HG03378 (cell line): ENCODE measurements around the gene HSPA1A.
"Not testable (repeated sequence)": the region's sequence is repeated elsewhere in the genome, so short reads cannot be mapped to it uniquely, and the experiment has no call there.

Experiments used
- ATAC-seq: cut with Tn5 transposase; IDR thresholded peaks from one replicate; pipeline ENCODE4 v1.9.1; 2021; ENCODE audit warnings: mild to moderate bottlenecking, moderate library complexity; ENCODE audit not compliant: unreplicated experiment

HSPA1A gene

DNA sequence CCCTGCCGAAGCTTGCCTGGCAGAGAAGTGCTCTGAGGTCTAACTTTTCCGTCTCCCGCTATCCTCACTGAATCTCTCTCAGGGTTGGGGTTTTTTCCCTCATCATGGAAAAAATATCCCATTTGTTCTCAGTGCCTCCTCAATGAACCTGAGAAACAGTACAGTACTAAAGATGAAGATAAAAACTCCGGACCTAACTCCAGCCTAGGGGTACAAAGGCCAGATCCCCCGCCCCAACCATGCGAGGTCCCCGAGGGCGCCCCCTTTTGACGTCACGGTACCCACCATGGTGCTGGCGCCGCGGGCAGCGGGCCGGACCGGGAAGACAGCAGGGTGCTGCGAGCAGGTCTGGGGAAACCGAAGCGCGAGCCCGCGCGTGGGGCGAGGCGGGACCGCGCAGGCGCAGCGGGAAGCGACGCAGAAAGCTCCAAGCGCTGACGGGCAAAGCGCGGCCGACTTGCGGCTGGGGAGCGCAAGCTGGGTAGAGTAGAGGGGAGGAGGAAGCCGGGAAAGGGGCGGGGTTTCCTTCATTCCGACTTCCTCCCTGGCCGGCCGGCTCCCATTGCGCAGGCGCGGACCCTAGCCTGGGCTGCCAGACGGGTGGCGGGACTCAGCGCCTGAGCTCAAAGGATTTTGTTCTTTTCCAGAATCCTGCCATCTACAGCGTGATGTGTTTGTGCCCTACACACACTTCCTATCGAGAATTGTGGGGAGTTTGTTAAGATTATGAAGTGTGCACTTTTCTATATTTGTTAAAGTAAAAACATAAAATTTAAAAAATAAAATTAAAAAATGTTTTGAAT is 8.7 kb upstream of the HSPA1A start, which contains the start of gene LSM2:
Gene LSM2, minus strand, starts transcription at position 497 of the 803 bp plus-strand sequence. Its CDS starts 209 bp downstream, at position 288.
- ATAC-seq = peak; percentile 56

DNA sequence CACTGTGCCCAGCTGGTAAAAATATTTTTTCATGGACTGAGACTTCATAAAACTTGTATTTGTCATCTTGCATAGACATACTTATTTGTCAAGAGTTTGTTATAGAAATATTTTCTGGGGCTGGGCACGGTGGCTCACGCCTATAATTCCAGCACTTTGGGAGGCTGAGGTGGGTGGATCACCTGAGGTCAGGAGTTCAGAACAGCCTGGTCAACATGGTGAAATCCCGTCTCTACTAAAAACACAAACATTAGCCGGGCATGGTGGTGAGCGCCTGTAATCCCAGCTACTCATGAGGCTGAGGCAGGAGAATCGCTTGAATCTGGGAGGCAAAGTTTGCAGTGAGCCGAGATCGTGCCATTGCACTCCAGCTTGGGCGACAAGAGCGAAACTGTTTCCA is 6.7 kb upstream of the HSPA1A start:
- ATAC-seq = not testable (repeated sequence)

DNA sequence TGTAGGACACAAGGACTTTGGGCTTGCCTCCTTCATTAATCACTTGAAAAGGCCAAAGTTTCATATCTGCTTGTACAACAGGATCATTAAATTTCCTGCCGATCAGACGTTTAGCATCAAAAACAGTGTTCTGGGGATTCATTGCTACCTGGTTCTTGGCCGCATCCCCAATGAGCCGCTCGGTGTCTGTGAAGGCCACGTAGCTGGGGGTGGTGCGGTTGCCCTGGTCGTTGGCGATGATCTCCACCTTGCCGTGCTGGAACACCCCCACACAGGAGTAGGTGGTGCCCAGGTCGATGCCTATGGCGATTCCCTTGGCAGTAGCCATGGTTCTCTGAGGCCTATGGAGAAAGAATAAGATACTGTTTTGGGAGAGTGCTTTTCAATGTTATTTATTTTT is 3.7 kb upstream of the HSPA1A start:
- ATAC-seq = no peak

DNA sequence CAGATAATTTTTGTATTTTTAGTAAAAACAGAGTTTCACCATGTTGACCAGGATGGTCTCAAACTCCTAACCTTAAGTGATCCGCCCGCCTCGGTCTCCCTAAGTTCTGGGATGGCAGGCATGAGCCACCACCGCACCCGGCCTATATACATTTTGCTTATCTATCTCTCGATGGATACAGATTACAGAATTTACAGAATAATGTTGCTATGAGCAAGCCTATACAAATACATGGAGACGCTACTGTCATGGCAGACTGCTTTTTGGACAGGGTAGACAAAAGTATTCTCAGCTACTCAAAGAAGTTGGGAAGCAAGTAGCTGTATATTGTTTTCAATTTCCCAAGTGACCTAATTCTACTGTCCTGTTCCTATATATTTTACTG is 1.9 kb upstream of the HSPA1A start:
- ATAC-seq = no peak

DNA sequence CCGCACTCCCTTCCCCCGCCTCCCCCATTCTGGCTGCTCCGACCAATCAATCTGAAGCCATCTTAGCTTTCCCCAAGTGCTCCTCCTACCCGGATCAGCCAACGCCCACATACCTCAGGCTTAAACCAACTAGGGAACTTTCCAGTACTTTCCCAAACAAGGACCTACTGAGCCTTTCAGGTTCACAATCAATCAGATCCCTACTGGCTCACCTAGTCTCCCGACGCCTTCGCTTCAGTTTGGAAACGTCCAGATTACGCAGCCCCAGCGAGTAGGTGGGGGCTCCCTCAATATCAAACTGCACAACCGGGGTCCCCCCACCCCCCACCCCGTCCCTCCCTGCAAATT is 692 bp upstream of the HSPA1A start:
- peak; percentile 34 for ATAC-seq

DNA sequence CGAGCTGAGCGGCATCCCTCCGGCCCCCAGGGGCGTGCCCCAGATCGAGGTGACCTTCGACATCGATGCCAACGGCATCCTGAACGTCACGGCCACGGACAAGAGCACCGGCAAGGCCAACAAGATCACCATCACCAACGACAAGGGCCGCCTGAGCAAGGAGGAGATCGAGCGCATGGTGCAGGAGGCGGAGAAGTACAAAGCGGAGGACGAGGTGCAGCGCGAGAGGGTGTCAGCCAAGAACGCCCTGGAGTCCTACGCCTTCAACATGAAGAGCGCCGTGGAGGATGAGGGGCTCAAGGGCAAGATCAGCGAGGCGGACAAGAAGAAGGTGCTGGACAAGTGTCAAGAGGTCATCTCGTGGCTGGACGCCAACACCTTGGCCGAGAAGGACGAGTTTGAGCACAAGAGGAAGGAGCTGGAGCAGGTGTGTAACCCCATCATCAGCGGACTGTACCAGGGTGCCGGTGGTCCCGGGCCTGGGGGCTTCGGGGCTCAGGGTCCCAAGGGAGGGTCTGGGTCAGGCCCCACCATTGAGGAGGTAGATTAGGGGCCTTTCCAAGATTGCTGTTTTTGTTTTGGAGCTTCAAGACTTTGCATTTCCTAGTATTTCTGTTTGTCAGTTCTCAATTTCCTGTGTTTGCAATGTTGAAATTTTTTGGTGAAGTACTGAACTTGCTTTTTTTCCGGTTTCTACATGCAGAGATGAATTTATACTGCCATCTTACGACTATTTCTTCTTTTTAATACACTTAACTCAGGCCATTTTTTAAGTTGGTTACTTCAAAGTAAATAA is 2.0 kb downstream of the HSPA1A start:
- not testable (repeated sequence) for ATAC-seq

DNA sequence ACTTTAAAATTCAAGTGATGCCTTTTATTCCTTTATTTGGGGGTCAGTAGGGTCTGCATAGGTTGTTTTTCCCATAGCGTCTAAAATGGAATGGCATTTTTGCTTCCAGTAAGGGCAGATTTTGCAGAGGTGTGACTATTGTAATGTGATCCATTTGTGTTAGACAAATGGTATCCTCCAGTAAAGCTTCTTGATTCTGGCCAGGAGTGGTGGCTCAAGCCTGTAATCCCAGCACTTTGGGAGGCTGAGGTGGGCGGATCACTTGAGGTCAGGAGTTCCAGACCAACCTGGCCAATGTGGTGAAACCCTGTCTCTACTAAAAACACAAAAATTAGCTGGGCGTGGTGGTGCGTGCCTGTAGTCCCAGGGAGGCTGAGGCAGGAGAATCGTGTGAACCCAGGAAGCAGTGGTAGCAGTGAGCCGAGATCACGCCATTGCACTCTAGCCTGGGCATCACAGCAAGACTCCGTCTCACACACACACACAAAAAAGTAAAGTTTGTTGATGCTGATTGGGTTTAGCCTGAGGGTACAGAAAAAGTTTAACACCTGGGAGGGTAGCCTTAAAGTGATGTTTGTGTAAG is 2.7 kb downstream of the HSPA1A start:
- ATAC-seq = not testable (repeated sequence)

DNA sequence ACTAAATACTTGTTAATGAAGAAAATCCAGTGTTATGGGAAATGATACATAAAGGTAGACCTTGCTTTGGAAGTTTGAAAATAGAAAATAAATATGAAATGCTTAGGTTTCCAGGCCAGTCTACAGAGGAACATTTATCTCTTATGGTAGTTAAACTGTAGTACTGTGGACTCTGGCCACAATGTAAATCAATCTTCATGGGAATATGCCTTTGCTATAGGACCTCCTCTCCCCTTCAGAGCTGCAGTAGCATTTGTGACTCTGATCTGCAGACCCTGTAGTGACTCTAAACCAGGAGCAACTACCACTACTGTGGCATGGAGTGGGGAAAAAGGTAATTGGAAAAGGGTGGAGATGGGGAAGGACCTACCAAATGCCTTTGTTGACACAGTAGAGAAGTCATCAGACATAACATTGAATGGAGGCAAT is 4.5 kb downstream of the HSPA1A start:
- ATAC-seq = no peak

DNA sequence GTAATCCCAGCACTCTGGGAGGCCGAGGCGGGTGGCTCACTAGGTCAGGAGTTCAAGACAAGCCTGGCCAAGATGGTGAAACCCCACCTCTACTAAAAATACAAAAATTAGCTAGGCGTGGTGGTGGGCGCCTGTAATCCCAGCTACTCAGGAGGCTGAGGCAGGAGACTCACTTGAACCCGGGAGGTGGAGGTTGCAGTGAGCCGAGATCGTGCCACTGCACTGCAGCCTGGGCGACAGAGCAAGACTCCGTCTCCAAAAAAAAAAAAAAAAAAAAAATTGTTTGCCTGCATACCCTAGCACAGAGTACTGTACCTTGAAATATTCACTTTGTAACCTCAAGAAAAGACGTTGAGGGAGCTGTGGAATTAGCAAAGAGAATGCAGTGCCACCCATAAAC is 5.1 kb downstream of the HSPA1A start:
- not testable (repeated sequence) for ATAC-seq

DNA sequence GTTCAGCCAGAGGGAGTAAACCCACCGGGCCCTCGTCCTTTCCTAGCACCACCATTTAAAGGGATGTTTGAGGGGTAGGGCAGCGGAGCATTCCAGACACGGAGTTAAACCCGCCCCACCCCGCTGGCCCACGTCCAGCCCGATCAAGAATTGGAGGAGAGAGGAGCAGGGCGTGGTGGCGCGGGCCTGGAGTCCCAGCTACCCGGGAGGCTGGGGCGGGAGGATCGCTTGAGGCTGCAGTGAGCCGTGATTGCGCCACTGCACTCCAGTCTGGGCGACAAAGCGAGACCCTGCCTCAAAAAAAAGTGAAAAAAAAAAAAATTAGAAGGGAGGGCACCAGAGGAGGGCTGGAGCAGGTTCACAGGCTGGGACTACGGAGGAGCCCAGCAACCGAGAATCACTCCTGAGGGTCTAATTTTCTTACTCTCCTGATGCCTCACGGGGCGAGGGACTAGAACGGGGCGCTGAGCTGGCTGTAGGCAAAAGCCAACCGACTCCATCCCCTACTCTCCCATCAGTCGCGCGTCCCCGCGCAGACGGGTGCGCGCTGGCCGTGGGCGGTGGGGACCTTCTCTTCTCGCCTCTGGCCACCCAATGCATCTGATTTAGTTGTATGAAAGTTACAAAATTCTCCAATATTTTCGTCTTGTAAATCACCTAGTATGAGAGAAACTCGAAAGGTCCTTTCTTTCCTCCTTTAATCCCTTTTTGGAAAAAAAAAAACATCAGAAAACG is 6.1 kb downstream of the HSPA1A start:
- no peak for ATAC-seq

DNA sequence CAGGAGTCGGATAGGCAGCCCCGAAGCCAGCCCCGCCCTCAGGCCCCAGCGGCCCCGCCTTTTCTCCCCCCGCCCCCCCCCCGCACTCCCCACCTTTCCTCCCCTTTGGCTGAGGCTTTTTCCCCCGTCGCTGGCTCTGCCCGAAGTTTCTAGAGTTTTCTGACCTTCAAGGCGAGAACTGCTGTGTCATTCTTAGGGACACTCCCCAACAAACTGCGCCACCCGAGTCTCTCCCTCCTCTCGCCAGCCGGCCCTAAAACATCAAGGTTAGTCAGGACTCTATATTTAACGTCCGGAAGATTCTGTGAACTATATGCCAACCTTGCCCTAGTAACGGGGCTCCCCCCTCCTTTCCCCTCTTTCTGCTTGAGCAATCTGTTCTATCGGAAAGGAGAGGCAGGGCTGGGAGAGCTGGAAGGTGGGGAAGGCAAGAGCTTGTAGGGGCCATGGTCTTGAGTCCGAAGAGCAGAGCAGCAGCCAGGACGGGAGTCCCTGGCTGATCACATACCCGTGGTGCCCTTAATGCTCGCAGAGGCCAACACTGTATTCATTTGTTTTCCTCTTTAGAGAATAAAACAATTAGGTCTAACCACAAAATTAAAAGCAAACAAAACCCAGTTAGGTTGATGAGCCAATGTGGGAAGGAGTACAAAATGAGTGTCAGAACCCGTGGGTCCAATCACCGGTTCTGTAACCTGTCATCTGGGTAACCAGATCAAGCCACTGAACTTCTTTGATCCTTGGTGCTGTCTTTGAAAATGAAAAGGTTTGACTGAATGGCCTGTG is 6.9 kb downstream of the HSPA1A start:
- no peak for ATAC-seq

DNA sequence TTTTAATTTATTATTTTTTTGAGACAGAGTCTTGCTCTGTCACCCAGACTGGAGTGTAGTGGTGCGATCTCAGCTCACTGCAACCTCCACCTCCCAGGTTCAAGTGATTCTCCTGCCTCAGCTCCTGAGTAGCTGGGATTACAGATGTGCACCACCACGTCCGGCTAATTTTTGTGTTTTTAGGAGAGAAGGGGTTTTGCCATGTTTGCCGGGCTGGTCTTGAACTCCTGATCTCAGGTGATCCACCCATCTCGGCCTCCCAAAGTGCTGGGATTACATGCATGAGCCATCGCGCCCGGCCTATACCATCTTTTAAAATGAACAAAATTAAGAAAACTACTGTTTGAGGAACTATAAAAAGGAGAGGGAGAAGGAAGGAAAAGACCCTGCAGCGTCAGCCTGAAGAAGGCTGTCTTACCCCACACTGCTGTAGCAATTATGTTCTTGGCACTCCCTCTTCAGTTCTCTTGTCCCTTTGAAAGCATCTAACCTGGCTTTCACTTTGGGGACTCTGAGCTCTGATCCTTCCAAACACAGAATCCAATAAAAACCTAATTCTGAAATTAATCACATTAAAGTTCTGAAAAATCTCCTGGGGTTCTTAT is 8.4 kb downstream of the HSPA1A start:
- not testable (repeated sequence) for ATAC-seq

DNA sequence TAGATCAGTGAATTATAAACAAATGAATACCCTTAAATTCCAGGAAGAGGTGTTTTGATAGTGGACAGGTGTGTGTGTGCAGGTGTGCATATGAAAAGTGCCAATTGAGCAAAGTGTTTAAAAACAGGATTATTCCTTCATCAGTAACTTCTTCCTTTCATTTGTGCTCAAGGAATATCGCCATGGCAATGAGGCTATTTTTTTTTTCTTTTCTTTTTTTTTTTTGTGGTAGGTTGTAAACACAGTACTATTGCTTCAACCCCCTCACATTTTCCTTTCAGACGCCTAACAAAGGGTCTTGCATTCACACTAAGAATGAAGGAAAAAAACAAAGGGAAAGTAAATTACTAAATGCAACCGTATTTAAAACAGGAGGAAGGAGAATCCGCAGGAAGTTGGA is 10.2 kb downstream of the HSPA1A start:
- no peak for ATAC-seq

DNA sequence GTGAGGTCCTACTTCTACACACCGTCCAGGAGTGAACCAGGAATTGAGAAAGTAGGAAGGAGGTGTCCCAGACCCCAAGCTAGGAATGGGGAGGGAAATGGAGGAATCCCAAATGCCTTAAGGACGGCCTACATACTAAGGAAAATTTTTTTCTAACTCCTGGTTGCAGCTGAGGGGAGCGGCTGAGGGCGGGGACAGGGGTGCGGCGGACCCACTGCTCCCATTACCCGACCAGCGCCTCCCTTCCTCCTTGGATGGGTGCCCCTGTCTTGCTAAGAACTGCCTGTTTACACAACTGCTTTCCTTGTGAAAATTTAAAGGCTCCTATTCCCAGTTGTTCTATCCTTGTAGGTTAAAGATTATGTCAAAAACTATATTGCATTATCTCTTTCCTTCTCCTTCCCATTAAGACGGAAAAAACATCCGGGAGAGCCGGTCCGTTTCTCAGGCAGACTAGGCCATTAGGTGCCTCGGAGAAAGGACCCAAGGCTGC is 11.5 kb downstream of the HSPA1A start:
- ATAC-seq = no peak

DNA sequence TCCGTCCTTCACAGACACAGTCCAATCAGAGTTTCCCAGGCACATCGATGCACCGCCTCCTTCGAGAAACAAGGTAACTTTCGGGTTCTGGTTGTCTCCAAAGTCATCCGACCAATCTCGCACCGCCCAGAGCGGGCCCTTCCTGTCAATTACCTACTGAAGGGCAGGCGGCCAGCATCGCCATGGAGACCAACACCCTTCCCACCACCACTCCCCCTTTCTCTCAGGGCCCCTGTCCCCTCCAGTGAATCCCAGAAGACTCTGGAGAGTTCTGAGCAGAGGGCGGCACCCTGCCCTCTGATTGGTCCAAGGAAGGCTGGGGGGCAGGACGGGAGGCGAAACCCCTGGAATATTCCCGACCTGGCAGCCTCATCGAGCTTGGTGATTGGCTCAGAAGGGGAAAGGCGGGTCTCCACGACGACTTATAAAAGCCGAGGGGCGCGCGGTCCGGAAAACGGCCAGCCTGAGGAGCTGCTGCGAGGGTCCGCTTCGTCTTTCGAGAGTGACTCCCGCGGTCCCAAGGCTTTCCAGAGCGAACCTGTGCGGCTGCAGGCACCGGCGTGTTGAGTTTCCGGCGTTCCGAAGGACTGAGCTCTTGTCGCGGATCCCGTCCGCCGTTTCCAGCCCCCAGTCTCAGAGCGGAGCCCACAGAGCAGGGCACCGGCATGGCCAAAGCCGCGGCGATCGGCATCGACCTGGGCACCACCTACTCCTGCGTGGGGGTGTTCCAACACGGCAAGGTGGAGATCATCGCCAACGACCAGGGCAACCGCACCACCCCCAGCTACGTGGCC is 12.1 kb downstream of the HSPA1A start, which contains the start of gene HSPA1B:
Gene HSPA1B, plus strand, starts transcription at position 453 of the 794 bp plus-strand sequence. Its CDS starts 213 bp downstream, at position 666.
- peak; percentile 73 for ATAC-seq

DNA sequence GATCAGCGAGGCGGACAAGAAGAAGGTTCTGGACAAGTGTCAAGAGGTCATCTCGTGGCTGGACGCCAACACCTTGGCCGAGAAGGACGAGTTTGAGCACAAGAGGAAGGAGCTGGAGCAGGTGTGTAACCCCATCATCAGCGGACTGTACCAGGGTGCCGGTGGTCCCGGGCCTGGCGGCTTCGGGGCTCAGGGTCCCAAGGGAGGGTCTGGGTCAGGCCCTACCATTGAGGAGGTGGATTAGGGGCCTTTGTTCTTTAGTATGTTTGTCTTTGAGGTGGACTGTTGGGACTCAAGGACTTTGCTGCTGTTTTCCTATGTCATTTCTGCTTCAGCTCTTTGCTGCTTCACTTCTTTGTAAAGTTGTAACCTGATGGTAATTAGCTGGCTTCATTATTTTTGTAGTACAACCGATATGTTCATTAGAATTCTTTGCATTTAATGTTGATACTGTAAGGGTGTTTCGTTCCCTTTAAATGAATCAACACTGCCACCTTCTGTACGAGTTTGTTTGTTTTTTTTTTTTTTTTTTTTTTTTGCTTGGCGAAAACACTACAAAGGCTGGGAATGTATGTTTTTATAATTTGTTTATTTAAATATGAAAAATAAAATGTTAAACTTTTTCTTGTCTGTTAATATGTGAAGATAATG is 14.4 kb downstream of the HSPA1A start:
- ATAC-seq = no peak

DNA sequence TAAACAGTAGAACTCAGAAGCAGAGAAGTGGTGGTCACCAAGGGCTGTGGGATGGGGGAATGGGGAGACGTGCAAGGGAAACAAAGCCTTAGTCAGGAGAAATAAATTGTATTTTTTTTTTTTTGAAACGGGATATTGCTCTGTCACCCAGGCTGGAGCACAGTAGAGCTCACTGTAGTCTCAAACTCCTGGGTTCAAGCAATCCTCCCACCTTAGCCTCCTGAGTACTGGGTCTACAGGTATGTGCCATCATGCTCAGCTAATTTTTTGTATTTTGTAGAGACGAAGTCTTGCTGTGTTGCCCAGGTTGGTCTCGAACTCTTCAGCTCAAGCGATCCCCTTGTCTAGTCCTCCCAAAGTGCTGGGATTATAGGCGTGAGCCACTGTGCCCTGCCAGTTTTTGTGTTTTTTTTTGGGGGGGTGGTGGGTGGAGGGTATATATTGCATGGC is 15.6 kb downstream of the HSPA1A start:
- ATAC-seq = no peak
